Fibroblast of skin of back (primary cell): ENCODE results near the gene ZNF202.

Source experiments
- DNase-seq: peaks from one replicate; pipeline ENCODE4 v3.0.0-alpha.2; 2013

ZNF202 gene

DNA sequence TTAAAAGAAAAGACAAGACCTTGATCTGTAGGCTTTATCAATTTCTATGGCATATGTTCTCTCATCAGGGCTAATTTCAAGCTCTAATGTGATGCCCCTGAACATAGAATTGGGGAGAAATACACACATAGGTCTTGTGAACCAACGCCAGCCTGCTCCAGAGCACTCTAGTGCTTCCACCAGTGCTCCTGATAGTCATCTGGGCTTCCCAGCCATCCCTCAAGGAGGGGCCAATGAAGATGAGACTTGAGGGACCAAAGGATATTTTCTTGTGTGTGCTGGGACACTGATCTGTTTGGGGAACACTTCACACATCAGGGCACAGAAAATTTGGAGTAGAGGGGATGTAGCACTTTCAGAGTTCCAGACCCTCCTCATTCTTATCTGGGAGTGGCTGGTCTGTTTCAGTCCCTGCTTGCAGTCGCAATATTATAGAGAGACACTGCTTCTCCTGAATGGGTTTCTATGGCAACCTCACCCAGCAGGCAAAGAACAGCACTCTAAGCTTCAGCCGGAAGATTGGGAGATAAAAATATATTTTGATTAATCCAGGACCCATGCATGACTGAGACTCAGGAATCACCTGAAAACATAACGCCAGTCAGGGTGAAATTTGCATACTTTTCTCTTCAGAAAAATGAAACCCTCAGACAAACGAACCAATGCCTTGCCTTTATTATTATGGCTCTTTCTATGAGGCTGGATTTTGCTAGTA, 58.6 kb downstream of the ZNF202 start:
- no peak for DNase-seq

DNA sequence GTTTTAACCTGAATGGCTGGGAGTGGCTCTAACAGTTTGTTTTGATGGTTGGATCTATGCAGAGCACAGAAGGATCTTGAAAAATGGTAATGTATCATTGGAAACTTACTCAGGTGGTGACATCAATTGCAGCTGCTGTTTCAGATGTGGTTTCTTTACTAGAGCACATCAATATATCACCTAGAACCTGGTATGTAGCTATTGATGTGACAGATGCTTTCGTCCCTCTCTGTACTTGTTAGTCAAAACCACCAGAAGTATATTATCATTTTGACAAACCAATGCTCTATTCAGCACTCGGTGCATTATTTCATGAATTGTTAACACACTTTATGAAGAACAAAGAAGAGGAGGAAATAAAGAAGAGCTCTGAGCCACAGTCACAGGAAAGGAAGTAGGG, 60.4 kb downstream of the ZNF202 start:
- DNase-seq = no peak

DNA sequence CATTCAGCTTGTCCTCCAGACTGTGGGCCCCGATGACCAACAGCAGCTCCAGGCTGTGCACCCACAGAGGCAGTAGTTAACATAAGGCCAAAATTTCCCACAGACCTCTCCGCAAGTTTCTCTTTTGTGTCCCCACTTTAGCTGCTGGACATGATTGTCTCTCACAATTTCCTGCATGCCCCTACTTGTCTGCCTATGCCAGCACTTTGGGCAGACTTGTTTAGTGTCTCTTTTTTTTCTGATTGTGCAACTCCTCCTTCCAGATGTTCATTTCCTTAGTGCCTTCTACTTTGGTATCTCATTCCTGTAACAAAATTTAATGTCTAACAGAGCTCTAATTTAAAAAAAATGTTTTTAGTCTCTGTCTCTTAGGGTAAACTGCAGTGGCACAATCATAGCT, 63.2 kb downstream of the ZNF202 start:
- no peak for DNase-seq

DNA sequence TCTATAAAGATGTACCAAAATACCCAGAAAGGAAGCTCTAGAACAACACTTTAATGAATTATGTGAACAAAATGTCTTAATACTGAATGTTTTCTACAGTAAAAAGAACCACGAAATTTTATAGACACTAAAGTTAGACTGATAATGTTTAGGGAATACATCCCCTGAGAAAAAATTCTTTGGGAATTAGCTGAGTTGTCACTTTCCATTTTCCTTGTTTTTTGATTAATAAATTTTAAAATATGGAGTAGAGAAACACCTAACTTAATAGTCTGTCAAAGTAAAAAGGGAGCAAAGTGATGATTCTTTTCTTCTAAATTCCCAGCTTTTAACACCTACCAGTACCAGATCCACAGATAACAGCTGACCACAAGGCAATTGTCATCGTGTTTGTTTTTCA, 64.0 kb downstream of the ZNF202 start:
- DNase-seq = no peak

DNA sequence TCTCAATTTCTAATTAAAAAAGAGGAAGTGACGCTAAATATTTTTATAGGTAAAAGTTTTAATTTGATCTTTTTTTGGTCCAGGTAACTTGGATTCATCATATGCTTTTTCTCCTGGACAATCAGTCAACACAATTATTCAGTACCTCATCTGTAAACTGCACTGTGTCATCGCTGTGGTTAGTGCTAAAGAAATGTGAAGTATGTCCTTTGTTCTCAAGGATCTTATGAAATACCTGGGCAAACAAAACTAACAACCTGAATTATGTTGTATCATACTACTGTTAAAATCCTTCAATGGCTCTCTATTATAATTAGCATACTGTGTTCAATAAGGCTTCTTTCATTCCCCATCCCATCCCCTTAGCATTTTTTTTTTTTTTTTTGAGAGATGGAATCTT, 67.2 kb downstream of the ZNF202 start:
- no peak for DNase-seq
